Muscle of leg (tissue), 9 donors: ENCODE measurements around the gene ADGRE2. TPM values are rescaled to one million over a fixed set of nuclear protein-coding genes. Genes with fewer than 3 reads are reported as not detected.

Experiments used
- polyA plus RNA-seq, 8 donors: library from polyadenylated mRNA; unstranded; fragments of 120-200 nt; gene quantifications; one replicate each; pipeline versions ENCODE4 v1.2.1 to v1.2.3, GENCODE V29; 2013; ENCODE audit warnings: inconsistent platforms in 1 of 8, low replicate concordance in 1 of 8; ENCODE audit not compliant: insufficient read length in 8 of 8, insufficient read depth in 1 of 8
- total RNA-seq: library from RNA; stranded (reverse); fragments of 120-200 nt; gene quantifications from one replicate; pipeline ENCODE4 v1.2.4, GENCODE V29; 2013

The ADGRE2 gene
- total and polyA plus RNA-seq, 9 donors, result 0.22 to 3.6 (median 0.49) TPM

Other genes starting within 250 kb of the ADGRE2 start
- 71.3 TPM for gene TECR, start 249.0 kb downstream of the ADGRE2 start, total RNA-seq
- 100 to 1,000 TPM in 5 of 8 donors, 10 to 100 TPM in 3; 73.2 to 133 (median 104) TPM for gene TECR, start 249.0 kb downstream of the ADGRE2 start, polyA plus RNA-seq
- gene NDUFB7, start 206.5 kb downstream of the ADGRE2 start, total RNA-seq, result 283 TPM
- gene NDUFB7, start 206.5 kb downstream of the ADGRE2 start, polyA plus RNA-seq, result 100 to 1,000 TPM; 105 to 158 (median 130) TPM
- not detected for gene CLEC17A, start 195.5 kb downstream of the ADGRE2 start, total RNA-seq
- under 1 TPM in 5 of 8 donors, not detected in 3; 0.09 to 0.19 (median 0.12) TPM for gene CLEC17A, start 195.5 kb downstream of the ADGRE2 start, polyA plus RNA-seq
- 0.04 TPM for gene ADGRE3, start 103.7 kb downstream of the ADGRE2 start, total RNA-seq
- under 1 TPM in 3 of 8 donors, not detected in 5; 0.05 to 0.15 (median 0.11) TPM for gene ADGRE3, start 103.7 kb downstream of the ADGRE2 start, polyA plus RNA-seq
- gene ZNF333, start 88.5 kb downstream of the ADGRE2 start, total RNA-seq, result 18.2 TPM
- 10 to 100 TPM; 12.2 to 25.5 (median 17.6) TPM for gene ZNF333, start 88.5 kb downstream of the ADGRE2 start, polyA plus RNA-seq
- gene OR7A5, start 56.6 kb upstream of the ADGRE2 start, total RNA-seq, result not detected
- gene OR7A5, start 56.6 kb upstream of the ADGRE2 start, polyA plus RNA-seq, result under 1 TPM in 3 of 8 donors, not detected in 5; 0.05 to 0.50 (median 0.44) TPM
- 0.04 TPM for gene OR7C1, start 56.6 kb upstream of the ADGRE2 start, total RNA-seq
- gene OR7C1, start 56.6 kb upstream of the ADGRE2 start, polyA plus RNA-seq, result under 1 TPM; 0.11 to 0.29 (median 0.16) TPM
- gene OR7A10, start 70.4 kb upstream of the ADGRE2 start, total RNA-seq, result not detected
- not detected for gene OR7A10, start 70.4 kb upstream of the ADGRE2 start, polyA plus RNA-seq
- gene OR7A17, start 107.6 kb upstream of the ADGRE2 start, total RNA-seq, result not detected
- gene OR7A17, start 107.6 kb upstream of the ADGRE2 start, polyA plus RNA-seq, result under 1 TPM in 1 of 8 donors, not detected in 7; 0.12 TPM
- not detected for gene OR7C2, start 162.9 kb upstream of the ADGRE2 start, total RNA-seq
- gene OR7C2, start 162.9 kb upstream of the ADGRE2 start, polyA plus RNA-seq, result not detected
- 0.09 TPM for gene SLC1A6, start 201.3 kb upstream of the ADGRE2 start, total RNA-seq
- 1 to 10 TPM in 1 of 8 donors, under 1 TPM in 6, not detected in 1; 0.13 to 3.3 (median 0.29) TPM for gene SLC1A6, start 201.3 kb upstream of the ADGRE2 start, polyA plus RNA-seq